IMR-90 (cell line): Measurements from ENCODE around the gene TNFRSF1B. TPM values are rescaled to one million over a fixed set of nuclear protein-coding genes. Genes with fewer than 3 reads are reported as not detected.

Experiments used
- ATAC-seq: fragments of 200-7000 bp; cut with Tn5 transposase; 2 replicates; pipeline ENCODE4 v1.9.1; 2020; ENCODE audit warnings: low read depth, mild to moderate bottlenecking, moderate library complexity
- BruUV-seq: library from RNA; stranded (reverse); fragments of 400-500 nt; replicated peaks from 2 replicates; lab custom pipeline; 2021; lab: Mats Ljungman, UMichigan
- CTCF ChIA-PET: fragments of 300-600 bp; formaldehyde crosslinking; extraction: SDS; loops from one replicate; lab custom pipeline; 2021; ENCODE audit warnings: antibody characterized with exemption; lab: Yijun Ruan, JAX
- POLR2A ChIA-PET: fragments of 300-600 bp; sonication (Branson Sonifier 250); formaldehyde crosslinking; loops from one replicate; lab custom pipeline; 2022; ENCODE audit warnings: antibody characterized with exemption; ENCODE audit not compliant: unreplicated experiment; lab: Charles Lee
- DNase-seq: peaks from one replicate; pipeline ENCODE4 v3.0.0; 2013
- H2AFZ ChIP-seq: replicated peaks from 2 replicates; pipeline ENCODE3; 2013; ENCODE audit warnings: low read length, mild to moderate bottlenecking; ENCODE audit not compliant: poor library complexity
- H2AK5ac ChIP-seq: 2 replicates; pipeline ENCODE4 v1.6.1; 2013; ENCODE audit warnings: low read depth, low read length, inconsistent platforms
- H2AK9ac ChIP-seq: replicated peaks from 2 replicates; pipeline ENCODE3; 2013; ENCODE audit warnings: mild to moderate bottlenecking, low read depth, low read length, moderate library complexity; ENCODE audit not compliant: poor library complexity
- H2BK120ac ChIP-seq: 2 replicates; pipeline ENCODE4 v1.6.1; 2013; ENCODE audit warnings: low read depth, low read length, inconsistent platforms
- H2BK15ac ChIP-seq: 3 replicates; pipeline ENCODE4 v1.6.1; 2013; ENCODE audit warnings: low read depth, low read length, inconsistent platforms
- H2BK20ac ChIP-seq: 2 replicates; pipeline ENCODE4 v1.6.1; 2013; ENCODE audit warnings: low read depth, mild to moderate bottlenecking, inconsistent platforms, low read length, moderate library complexity
- H2BK5ac ChIP-seq: 2 replicates; pipeline ENCODE4 v1.6.1; 2013; ENCODE audit warnings: mild to moderate bottlenecking, low read depth, low read length, inconsistent platforms; ENCODE audit not compliant: poor library complexity, severe bottlenecking
- H3K14ac ChIP-seq: replicated peaks from 2 replicates; pipeline ENCODE4 v1.6.1; 2013; ENCODE audit warnings: low read depth, low read length, inconsistent platforms
- H3K18ac ChIP-seq: 2 replicates; pipeline ENCODE4 v1.6.1; 2013; ENCODE audit warnings: low read depth, low read length, control low read depth
- H3K23ac ChIP-seq: 2 replicates; pipeline ENCODE4 v1.6.1; 2013; ENCODE audit warnings: low read depth, low read length, inconsistent platforms
- H3K27ac ChIP-seq: 2 replicates; pipeline ENCODE4 v1.5.1; 2013; ENCODE audit warnings: mild to moderate bottlenecking, control low read depth, low read length; ENCODE audit not compliant: insufficient read depth
- H3K27me3 ChIP-seq: 2 replicates; pipeline ENCODE4 v1.6.1; 2013; ENCODE audit warnings: low read length; ENCODE audit not compliant: control insufficient read depth, insufficient read depth
- H3K36me3 ChIP-seq: 2 replicates; pipeline ENCODE4 v1.6.1; 2013; ENCODE audit warnings: low read length, mixed read lengths; ENCODE audit not compliant: control insufficient read depth, insufficient read depth
- H3K4ac ChIP-seq: 2 replicates; pipeline ENCODE4 v1.6.1; 2013; ENCODE audit warnings: low read depth, low read length, inconsistent platforms
- H3K4me1 ChIP-seq: 2 replicates; pipeline ENCODE4 v1.6.1; 2013; ENCODE audit warnings: low read length, mixed read lengths; ENCODE audit not compliant: control insufficient read depth, insufficient read depth
- H3K4me2 ChIP-seq: 2 replicates; pipeline ENCODE4 v1.6.1; 2013; ENCODE audit warnings: low read depth, mild to moderate bottlenecking, control low read depth, low read length, moderate library complexity
- H3K4me3 ChIP-seq: 2 replicates; pipeline ENCODE4 v1.5.1; 2013; ENCODE audit warnings: low read depth, mild to moderate bottlenecking, control low read depth, low read length, moderate library complexity; ENCODE audit not compliant: insufficient read depth
- H3K56ac ChIP-seq: 2 replicates; pipeline ENCODE4 v1.6.1; 2013; ENCODE audit warnings: low read length, inconsistent platforms; ENCODE audit not compliant: insufficient read depth; ENCODE audit errors: extremely low read depth
- H3K79me1 ChIP-seq, 2 experiments: 2 replicates each; pipeline ENCODE4 v1.6.1; 2013; ENCODE audit warnings: low read length in 2 of 2, inconsistent platforms in 1 of 2, low read depth in 1 of 2
- H3K9ac ChIP-seq: 2 replicates; pipeline ENCODE4 v1.6.1; 2013; ENCODE audit warnings: low read depth, low read length, control low read depth
- H3K9me1 ChIP-seq: 2 replicates; pipeline ENCODE4 v1.6.1; 2013; ENCODE audit warnings: low read length, inconsistent platforms; ENCODE audit not compliant: insufficient read depth
- H3K9me3 ChIP-seq: 2 replicates; pipeline ENCODE4 v1.6.1; 2013; ENCODE audit warnings: low read length; ENCODE audit not compliant: control insufficient read depth, insufficient read depth
- H4K20me1 ChIP-seq: 2 replicates; pipeline ENCODE4 v1.6.1; 2013; ENCODE audit warnings: low read length, inconsistent platforms; ENCODE audit not compliant: insufficient read depth
- H4K5ac ChIP-seq: 2 replicates; pipeline ENCODE4 v1.6.1; 2013; ENCODE audit warnings: mild to moderate bottlenecking, low read depth, low read length, control low read depth
- H4K8ac ChIP-seq, 2 experiments: 2 replicates each; pipeline ENCODE4 v1.6.1; 2013; ENCODE audit warnings: low read depth in 2 of 2, low read length in 2 of 2, control low read depth in 1 of 2, inconsistent platforms in 1 of 2
- H4K91ac ChIP-seq: 2 replicates; pipeline ENCODE4 v1.6.1; 2013; ENCODE audit warnings: low read depth, low read length, inconsistent platforms; ENCODE audit not compliant: insufficient read depth
- MAFK ChIP-seq: IDR thresholded peaks from 2 replicates; pipeline ENCODE4 v1.6.1; 2012; ENCODE audit warnings: low read depth, low read length, improper control_type of control experiment
- NFE2L2 ChIP-seq: fragments of 150-350 bp; IDR thresholded peaks from 2 replicates; pipeline ENCODE4 v1.6.1; 2016; ENCODE audit warnings: low read depth, mild to moderate bottlenecking, low read length
- WGBS, 2 experiments: methylation state at CpG; one replicate each; pipeline versions ENCODE4 v1.1.5 to v1.1.7; 2013; ENCODE audit warnings: missing lambda C conversion rate in 2 of 2; ENCODE audit not compliant: insufficient read length in 1 of 2; ENCODE audit errors: extremely low coverage in 2 of 2; 5-methylcytosine and 5-hydroxymethylcytosine counted together
- dilution Hi-C: fragments of 300-500 bp; cut with HindIII; formaldehyde crosslinking; loops from one replicate; pipeline ENCODE4 v1.14.3; 2018; ENCODE audit warnings: low sequenced_read_pairs; ENCODE audit not compliant: unreplicated experiment
- in situ Hi-C: fragments of 300-500 bp; cut with MboI; formaldehyde crosslinking; loops from 3 replicates; pipeline ENCODE4 v1.14.3; 2019; ENCODE audit warnings: low sequenced_read_pairs, inconsistent platforms, mixed read lengths
- intact Hi-C: fragments of 100-400 bp; cut with micrococcal nuclease; formaldehyde crosslinking; loops from 2 replicates; pipeline ENCODE4 v1.10.0; 2022
- polyA plus RNA-seq, 3 experiments: library from polyadenylated mRNA; depleted of rRNA; stranded (reverse); fragments of >200 nt; gene quantifications; 2 replicates each; pipeline ENCODE4 v1.2.3, GENCODE V29; 2012; ENCODE audit warnings: low replicate concordance in 1 of 3
- total RNA-seq: library from RNA; depleted of rRNA; stranded (reverse); fragments of >200 nt; gene quantifications from 2 replicates; pipeline ENCODE4 v1.2.3, GENCODE V29; 2012

Gene TNFRSF1B
- total and polyA plus RNA-seq, 2 of the 4 experiments (the other 2 are of a cell fraction), result 4.3 to 8.9 TPM

GRCh38 chr1:12249181-12249580 is 82.4 kb downstream of the TNFRSF1B start:
- intact Hi-C loops, result no loop called here
- H3K4ac ChIP-seq, result no peak overlapping the region
- 0 out of 2 replicates have a peak, but pooled peaks cover 3% of the 10 kb centered on the region for H3K4me1 ChIP-seq
- H2AK9ac ChIP-seq, result no peak overlapping the region
- CTCF ChIA-PET, result interaction anchor here (0.7 kb wide), 1 partner anchor 24 kb away, joined by 3 read pairs; no protein-coding TSS in a partner anchor
- no peak overlapping the region for H3K23ac ChIP-seq
- no peak overlapping the region for H3K56ac ChIP-seq
- no peak overlapping the region for H3K18ac ChIP-seq
- no peak overlapping the region for H3K9ac ChIP-seq
- in situ Hi-C loops, result no loop called here
- DNase-seq, result peak; percentile 58
- no peak overlapping the region for H4K91ac ChIP-seq
- no peak overlapping the region for H2BK15ac ChIP-seq
- H2AK5ac ChIP-seq, result no peak overlapping the region
- H3K27ac ChIP-seq, result no peak overlapping the region
- H3K4me3 ChIP-seq, result no peak overlapping the region
- H4K8ac ChIP-seq, result no peak overlapping the region
- no peak overlapping the region for H3K14ac ChIP-seq
- H3K9me3 ChIP-seq, result no peaks in the 10 kb centered on the region
- H2AFZ ChIP-seq, result no peak overlapping the region
- WGBS, 2 experiments, result no CpG with 5 or more reads among the region's 1 CpG
- H3K27me3 ChIP-seq, result no peaks in the 10 kb centered on the region
- TF ChIP-seq MAFK (peak; percentile 74), NFE2L2 (no peak)
- no peak overlapping the region for H2BK5ac ChIP-seq
- POLR2A ChIA-PET, result no interaction called here
- H3K9me1 ChIP-seq, result no peaks in the 10 kb centered on the region; the same call in 1 of the 2 replicates
- H3K36me3 ChIP-seq, result peaks cover 28% of the 10 kb centered on the region
- no peaks in the 10 kb centered on the region for H4K20me1 ChIP-seq
- no peak overlapping the region for H3K4me2 ChIP-seq
- no peak overlapping the region for H2BK20ac ChIP-seq
- peak; percentile 70 for ATAC-seq
- dilution Hi-C loops, result no loop called here
- no peak overlapping the region for H4K5ac ChIP-seq
- H3K79me1 ChIP-seq, result peaks cover 4 to 12% of the 10 kb centered on the region in 2 experiments; a peak in 2 of 4 replicates
- H2BK120ac ChIP-seq, result no peak overlapping the region
- BruUV-seq, result no TSS peak
